ENCODE data around the gene KRTAP13-1.

DNA sequence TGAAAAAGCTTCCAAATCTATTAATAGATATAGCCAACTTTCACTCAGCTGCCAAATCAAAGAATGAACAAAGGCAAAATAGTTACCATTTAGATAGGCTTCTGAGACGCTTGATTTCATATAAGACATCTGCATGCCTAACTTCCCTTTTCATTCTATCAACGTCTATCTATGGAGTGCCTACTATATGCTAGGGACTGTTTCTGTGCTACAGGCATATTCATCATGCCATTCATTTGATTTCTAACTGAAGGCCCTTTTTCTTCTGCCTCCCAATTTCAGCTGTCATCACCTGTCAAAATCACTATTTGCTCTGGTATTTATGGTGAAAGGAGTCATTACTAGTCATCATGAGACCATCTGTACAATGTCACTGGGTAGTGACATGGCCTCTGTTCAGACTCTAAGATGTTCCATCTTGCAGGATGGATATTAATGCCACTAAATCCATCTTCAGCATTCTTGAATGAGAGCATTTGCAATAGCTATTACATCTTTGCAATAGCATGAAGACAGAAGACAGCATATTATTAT, 4.3 kb upstream of the KRTAP13-1 start:
- TF ChIP-seq CTCF (conservative IDR thresholded peaks at IDR 0.05; ENCODE audit: low read depth, low read length) = no peak
- TF ChIP-seq EZH2 (IDR thresholded peaks at IDR 0.05; ENCODE audit: borderline replicate concordance, low read depth, low read length, poor library complexity, severe bottlenecking) = no peak

All from A673 (cell line).